ENCODE data around the gene ST6GALNAC5. TPM values are rescaled to one million over a fixed set of nuclear protein-coding genes. Genes with fewer than 3 reads are reported as not detected.

ST6GALNAC5 gene
- total RNA-seq, 1 donor from 2014 or later: not detected

DNA sequence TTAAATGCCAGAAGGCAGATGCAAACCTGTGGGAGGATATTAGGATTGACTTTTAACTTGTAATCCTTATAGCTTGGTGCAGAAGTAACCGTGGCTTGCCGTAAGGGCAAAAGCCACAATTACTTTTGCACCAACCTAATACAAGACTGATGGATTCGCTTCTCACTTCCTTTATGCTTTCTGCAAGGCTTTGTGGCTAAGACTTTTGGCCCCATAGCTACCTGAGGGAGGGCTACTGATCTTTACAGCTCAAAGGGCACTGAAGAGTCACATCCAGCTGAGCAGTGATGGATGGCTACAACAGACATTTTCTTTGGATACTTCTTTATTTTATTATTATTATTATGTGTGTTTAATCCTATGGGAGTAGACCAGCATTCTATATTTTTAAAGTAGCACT lies 140.4 kb downstream of the ST6GALNAC5 start:
- DNase-seq (ENCODE audit: low read depth in 2 of 2): no peak

DNA sequence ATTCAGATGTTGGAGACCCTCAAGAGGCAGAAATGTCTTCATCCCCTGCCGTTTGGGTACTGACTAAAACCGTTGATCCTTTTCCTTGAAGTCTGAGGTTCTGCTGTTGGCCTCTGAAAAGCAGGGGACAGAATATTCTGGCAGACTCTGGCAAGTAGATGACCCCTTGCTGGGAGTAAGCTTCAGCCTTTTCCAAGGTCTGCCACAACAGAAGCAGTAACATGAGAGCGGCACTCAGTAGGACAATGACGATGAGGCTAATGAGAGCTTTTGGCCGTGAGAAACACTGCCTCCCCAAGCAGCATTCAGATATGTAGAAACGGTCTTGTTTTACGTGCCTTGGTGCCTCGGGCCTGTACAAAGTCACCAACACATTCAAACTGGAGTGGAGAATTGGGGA lies 143.7 kb downstream of the ST6GALNAC5 start:
- no peak for DNase-seq (ENCODE audit: low read depth in 2 of 2)

DNA sequence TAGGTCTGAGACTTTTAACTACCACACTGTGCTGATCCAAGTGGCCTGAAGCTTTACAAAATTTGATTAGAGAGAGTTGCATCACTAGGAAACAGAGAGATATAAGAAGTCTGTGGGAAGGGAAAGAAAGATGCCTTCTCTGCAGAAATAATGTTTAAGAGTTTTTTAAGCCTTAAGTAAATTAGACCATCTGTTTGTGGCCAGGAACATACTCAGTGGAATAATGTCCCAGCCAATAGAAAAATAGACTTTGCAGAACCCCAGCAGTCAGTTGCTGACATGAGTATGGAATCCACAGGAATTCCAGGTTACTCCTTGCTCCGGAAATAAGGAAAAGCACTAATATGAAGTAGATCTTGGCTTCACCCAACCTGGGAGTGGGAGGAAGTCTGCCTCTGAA lies 144.8 kb downstream of the ST6GALNAC5 start:
- no peak for DNase-seq (ENCODE audit: low read depth in 2 of 2)

DNA sequence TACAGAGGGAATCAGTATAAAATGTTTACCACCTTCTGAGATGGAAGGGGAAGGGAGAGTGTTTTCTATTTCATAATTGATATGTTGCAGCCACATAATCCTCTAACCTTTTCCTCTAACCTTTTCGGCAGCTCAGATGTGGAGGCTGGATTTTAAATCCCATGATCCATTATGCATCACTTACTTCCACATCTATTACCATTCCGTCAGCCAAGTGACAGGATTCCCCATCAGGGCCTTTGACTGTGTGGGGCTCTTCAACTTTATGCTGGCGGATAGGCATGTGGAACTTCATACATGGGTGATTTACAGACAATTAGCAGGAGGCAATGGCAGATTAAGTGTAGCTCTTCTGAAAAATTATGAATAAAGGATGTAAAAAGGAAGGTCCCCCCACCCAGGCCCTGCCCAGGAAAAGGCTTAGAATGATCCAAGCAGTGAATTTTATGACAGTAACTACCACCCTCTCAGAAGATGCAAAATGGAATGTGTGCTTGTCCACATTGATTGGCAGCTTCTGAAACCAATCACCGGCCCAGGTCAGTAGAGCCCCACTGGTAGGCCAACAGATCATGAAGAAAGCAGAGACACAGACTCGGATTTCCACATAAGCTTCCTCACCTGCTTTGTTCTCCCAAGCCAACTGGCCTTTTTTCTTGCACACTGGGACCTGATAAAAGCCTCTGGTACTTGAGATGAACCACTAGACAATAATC lies 147.0 kb downstream of the ST6GALNAC5 start:
- DNase-seq (ENCODE audit: low read depth in 2 of 2): no peak

DNA sequence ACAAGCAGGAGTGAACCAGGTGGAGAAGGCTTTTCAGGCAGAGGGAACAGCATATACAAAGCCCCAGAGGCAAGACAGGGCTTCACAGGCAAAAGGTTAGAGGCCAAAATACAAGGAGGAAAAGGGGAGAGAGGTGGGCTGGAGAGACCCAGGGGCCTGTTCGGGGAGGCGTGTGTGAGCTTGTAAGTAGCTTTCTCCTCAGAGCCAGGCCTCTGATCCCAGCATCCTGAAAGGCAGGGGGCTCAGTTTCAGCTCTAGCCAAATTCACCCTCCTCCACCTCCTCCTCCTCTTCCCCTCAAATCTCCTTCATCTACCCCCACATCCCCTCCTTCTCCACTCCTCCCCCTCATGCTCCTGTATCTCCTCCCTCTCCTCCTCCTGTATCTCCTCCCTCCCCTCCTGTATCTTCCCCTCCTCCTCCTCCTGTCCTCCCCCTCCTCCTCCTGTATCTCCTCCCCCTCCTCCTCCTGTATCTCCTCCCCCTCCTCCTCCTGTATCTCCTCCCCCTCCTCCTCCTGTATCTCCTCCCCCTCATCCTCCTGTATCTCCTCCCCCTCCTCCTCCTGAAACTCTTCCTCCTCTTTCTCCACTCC lies 148.6 kb downstream of the ST6GALNAC5 start:
- DNase-seq (ENCODE audit: low read depth in 2 of 2): no peak

DNA sequence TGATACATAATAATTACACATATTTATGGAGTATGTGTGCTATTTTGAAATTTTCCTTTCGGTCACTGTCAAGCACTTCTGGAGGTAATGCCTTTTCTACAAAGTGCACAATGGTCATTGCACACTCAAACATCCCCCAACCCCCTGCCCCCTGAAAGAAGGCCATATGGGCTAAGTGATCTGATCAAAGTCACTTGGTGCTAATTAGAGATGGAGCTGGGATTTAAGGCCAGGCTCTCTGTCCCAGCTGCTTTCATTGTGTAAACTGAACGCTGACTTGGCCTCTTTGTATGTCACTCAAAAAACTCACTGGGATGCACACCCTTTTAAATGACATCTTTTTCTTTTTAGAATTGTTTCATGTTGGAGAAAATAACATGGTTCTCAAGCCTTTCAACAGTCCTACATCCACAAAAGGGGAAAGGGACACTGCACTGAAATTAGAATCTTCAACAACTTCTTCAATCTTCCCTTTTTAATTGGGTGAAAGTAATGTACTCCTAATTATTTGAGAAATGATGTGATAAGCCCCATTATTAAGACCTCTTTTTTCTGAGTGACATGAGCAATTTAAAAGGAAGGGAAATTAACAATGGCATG lies 149.2 kb downstream of the ST6GALNAC5 start:
- DNase-seq (ENCODE audit: low read depth in 2 of 2): no peak

DNA sequence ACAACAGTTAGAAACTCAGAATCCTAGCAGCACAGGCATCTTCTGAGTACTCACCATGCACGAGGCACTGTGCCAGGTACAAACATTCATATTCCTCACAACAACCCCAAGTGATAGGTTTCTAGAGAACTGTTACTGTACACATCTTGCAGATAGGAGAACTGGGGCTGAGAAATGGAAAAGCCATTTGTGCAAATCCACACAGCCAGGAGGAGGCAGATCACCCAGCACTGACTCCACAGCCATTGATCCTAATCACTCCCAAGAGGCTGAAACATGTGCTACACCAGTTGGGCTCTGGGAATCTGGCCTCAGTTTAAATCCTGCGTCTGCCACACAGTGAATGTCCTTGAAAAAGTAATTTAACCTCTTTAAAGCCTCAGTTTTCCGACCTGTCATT lies 151.0 kb downstream of the ST6GALNAC5 start:
- DNase-seq (ENCODE audit: low read depth in 2 of 2): no peak

DNA sequence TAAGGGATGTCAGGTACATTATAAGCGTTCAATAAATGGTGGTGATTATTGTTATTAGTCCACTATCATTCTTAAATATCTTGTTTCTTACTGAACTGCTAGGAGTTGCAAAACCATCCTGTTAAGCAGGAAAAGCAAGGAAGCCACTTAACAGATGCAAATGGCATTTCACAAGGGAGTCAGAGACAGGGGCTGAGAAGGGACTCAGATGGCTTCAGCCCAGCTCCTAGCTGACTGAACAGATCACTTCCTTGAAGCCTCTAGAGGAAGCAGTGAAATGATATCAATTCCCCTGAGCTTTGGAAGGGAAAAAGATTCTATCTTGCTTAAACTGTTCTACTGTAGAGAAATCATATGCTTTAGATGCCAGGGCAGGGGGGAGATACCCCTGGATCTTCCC lies 151.5 kb downstream of the ST6GALNAC5 start:
- no peak for DNase-seq (ENCODE audit: low read depth in 2 of 2)

DNA sequence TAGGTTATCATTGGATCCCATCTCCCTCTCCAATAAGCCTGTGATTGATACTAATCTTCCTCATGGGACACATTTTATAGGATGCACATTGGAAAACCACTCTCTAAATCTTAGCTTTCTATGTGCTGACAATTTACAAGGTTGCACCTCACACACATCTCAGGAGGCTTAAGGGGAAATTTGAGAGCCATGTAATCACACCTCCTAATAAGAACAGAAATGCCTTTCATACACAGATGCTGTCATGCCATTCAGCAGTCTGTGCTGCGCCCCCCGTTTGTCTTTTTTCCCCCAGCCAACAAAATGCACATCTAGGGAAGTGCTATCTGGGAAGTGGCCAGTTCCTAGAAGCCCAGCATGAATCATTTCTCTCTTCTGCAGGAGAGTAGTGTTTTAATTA lies 154.5 kb downstream of the ST6GALNAC5 start:
- DNase-seq (ENCODE audit: low read depth in 2 of 2): no peak

DNA sequence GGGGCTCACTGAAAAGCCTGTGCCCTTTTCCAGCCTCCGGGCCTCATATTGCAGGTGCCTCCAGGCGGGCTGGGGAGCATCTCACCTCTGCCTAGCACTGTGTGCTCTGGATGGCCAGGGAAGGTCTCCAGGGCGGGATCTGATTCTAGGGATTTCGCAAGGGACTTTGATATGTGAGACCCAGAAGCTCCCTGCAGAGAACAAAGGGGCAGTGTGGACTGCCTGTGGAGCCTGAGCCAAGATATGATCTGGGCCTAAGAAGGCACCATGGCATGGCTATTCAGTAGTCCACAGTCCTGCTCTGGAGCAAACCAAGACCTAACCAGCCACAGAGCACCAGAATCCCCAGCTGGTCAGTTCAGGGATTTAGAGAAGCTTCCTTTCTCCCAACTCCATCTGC lies 157.2 kb downstream of the ST6GALNAC5 start:
- DNase-seq (ENCODE audit: low read depth in 2 of 2): no peak

DNA sequence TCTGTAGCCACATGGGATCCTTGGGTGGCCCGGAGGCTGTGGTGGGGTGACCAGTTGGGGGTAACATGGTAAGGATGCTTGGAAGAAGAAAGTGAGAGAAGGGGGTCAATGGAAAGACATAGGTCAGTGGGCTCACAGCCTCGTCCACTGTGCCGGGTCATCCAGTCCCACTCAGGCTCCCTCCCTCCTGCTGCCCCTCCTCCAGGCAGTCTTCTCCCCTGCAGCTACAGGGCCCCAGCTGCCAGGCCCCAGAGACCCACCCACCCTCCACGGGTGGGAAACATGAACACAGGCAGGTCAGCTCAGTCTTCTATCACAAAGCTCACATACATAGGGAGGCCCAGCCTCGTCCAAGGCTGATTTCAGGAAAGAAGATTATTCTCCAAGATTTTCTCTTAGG lies 158.3 kb downstream of the ST6GALNAC5 start:
- DNase-seq (ENCODE audit: low read depth in 2 of 2): no peak

DNA sequence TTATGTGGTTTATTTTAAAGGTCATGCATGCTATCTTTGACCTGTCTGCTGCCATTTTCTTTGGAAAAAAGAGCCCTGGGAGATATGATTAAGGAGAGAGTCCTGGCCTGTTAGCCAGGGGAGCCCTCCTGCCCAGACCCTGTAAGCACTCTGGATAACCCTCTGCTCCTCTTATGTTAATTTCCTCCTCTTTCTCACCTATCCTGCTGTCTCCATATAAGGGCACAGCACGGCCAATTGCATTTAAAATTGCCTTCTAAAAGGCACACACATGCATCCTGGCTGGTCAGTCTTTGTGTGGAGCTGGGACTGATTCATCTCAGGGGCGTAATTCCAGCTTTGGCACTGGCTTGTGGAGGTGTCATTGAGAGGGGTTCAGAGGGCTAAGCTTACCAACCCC lies 158.9 kb downstream of the ST6GALNAC5 start:
- no peak for DNase-seq (ENCODE audit: low read depth in 2 of 2)

DNA sequence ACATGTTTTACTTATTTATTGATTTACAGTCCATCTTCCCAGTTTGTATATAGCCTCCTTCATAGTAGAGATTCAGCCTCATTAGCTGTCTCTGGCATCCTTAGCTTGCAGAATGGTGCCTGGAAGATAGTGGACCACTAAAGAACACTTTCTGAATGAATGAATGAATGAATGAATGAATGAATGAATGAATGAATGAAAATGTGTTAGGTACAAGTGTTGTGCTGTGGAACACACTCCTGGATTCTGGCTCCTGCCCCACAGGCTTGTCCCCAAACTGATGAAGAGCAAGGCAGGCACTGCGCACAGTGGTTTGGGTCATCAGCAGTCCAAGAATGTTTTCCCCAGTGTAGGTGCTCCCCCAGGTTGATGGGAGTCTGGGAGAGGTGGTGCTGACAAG lies 159.4 kb downstream of the ST6GALNAC5 start:
- no peak for DNase-seq (ENCODE audit: low read depth in 2 of 2)

DNA sequence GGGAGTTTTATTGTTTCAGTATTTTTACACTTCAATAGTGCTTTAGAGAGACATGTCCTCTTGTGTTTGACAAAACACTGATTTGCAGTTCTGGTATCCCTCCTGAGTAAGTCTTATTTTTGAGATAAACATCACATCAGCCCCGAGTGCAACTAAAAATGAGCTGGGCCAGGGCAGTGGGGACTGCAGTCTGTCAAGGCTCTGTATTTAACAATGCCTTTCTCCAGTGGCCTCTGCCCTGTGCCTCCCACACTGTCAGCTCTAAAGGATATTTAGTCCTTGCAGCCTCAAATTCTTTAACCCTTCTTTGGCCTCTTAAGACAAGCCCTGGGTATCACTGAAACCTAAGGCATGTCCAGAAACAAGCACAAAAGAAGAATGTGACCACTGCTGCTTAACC lies 160.6 kb downstream of the ST6GALNAC5 start:
- DNase-seq (ENCODE audit: low read depth in 2 of 2): no peak

DNA sequence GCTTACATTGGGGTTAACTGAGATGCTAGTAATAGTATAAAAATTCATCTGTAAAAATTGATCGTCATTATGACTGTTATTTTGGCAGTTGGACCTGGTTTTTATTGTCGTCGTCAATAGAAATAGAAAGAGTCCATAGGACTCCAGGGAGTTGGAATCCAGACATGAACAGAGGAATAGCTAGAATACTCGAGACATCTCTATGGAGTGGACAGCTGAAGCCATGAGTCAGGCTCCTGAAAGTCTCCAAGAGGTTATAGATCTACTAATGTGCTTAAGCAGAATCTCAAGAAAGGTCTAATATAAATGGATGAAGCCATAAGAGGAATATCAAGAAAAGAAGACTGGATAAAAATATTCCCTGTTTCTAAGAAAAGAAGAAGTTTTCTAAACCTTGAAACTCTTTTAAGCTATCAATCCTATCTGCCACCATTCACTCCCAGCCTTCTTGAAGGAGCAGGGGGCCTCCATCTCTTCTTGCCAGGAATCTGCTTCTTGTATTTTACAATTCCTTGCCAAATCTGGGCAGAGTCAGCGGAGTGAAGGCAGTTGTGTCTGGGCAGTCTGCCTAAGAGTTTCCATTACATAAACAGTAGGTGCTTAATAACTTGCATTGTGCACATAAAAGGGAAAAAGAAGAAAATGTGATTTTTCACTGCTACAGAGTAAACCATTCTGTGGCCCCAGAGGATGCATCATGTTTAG lies 163.3 kb downstream of the ST6GALNAC5 start:
- no peak for DNase-seq (ENCODE audit: low read depth in 2 of 2)

DNA sequence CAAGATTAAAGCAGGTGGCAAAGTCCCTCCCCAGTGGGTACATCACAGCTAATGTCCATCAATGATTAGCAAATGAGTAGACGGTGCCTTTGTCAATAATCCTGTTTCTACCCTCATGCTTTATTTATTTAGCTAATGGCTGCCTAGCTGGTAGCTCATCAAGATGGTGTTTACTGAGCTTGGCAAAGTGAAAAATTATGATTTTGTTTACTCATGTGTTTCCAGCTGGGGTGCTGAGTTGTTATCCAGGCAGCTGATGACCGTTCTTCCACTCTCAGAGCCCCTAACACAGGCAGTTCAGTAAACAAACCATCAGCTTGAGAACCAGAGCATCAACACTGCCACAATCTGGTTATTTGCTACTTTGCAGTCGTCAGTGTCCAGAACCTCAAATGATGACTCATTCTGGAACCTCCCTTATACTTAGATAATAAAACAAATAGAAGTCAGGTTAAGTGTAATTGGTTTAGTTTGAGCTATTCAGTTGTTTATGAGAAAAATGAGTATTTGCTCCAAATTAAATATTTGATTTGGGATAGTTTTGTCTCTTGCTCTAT lies 163.9 kb downstream of the ST6GALNAC5 start:
- DNase-seq (ENCODE audit: low read depth in 2 of 2): no peak

DNA sequence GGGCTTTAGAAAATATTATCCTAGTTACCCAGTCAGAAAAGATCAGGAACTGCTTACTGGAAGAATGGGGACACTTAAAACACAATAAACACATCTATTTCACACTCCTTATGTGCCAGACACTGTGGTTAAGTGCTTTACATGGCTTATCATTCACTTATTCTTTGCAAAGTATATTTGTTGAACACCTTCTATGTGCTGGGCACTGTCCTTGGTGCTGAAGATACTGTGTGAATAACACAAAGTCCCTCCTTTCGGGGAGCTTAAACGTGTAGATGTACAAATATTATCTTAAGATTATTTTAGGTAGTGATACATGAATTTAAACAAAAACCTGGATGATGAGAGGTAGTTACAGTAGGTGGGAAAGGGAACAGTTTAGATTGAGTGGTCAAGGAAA lies 169.3 kb downstream of the ST6GALNAC5 start:
- DNase-seq (ENCODE audit: low read depth in 2 of 2): peak; percentile 41 to 49

DNA sequence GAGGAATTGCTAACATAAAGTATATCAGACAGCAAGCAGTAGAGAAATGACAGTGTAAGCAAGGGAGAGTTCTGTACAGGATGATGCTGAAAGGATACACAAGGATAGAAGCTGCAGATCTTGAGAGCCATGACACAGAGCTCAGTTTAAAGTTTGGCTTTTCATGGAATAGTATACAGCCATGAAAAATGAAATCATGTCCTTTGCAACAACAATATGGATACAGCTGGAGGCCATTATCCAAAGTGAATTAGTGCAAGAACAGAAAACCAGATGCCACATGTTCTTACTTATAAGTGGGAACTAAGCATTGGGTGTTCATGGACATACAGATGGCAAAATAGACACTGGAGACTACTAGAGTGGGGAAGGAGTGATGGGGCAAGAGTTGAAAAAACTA lies 169.8 kb downstream of the ST6GALNAC5 start:
- DNase-seq (ENCODE audit: low read depth in 2 of 2): no peak

DNA sequence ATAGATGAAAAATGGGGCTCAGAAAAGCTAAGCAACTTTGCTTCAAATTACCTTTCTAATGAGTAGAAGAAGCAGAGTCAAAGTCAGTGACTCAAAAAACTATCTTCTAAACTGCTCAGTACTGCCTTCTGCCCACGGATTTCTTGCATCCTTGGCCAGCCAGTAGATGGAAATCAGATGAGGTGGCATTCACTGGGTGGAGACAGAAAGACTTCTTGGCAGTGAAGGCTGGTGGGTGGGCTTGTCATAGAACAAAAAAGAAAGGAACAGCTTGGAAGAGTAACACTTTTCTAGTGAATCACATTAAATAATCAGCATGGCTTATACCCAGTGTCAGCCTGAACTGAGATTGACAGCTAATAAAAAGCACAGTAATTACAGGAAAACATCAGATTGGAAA lies 170.7 kb downstream of the ST6GALNAC5 start:
- DNase-seq (ENCODE audit: low read depth in 2 of 2): no peak

DNA sequence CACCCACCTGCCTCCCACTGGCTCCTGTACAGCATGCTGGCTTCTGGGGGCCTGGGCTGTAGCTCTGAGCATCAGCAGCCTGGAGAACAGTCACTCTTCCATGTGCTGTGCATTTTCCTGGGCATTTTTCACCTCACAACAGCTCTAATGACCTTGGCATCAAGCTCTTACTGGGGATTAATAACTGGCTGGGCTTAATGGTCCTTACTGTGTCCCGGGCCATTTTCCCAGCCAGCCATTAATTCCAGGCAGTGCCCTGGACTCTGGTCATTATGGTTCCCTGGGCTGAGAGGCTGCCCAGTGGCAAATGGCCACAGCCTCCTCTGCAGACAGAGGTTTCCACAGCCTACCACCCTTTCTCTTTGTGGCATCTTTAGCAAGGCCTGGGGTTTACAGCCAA lies 171.8 kb downstream of the ST6GALNAC5 start:
- no peak for DNase-seq (ENCODE audit: low read depth in 2 of 2)

DNA sequence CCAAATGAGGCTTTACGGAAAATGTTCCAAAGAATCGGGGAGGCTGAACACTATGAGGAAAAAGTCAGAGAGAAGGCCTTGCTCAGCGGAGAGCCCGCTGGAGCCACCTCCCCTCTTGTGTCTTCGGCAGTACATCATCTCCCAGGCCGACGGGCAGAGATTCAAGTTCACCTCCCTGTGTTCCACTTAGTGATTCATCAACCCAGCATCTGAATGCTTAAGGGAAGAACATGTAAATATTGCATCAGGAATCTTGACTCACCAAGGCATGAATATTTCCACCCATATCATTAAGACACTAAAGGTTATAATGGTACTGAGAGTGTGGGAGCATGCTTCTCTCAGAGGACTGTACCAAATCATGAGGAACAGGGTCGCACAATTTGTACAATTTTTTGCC lies 172.5 kb downstream of the ST6GALNAC5 start:
- DNase-seq (ENCODE audit: low read depth in 2 of 2): no peak

DNA sequence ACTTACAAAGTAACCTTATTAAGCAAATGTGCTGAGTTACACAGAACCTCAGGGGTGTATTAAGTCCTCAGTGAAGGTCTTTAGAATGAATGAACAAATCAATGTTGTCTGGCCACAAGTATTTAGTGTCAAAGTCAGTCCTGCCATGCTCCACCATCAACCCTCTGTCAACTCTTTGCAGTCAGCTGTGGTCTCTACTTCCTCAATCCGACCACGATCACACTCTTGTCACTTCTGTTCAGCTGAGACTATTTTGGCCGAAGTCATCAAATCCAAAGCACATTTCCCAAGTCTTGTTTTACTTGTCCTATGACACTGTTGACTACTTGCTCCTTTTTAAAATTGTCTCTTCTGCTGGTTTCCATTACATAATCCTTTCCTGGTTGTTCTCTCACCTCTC lies 173.5 kb downstream of the ST6GALNAC5 start:
- no peak for DNase-seq (ENCODE audit: low read depth in 2 of 2)

All from lung microvascular endothelial cell (primary cell).